Neural cell (in vitro differentiated cells): ENCODE data around the gene SP3. TPM values are rescaled to one million over a fixed set of nuclear protein-coding genes. Genes with fewer than 3 reads are reported as not detected.

Source experiments
- H2AFZ ChIP-seq: fragments of 200-600, 300-800 bp; sonication (generic), shearing (Covaris generic); 2 replicates; pipeline ENCODE4 v1.6.0; 2014; ENCODE audit warnings: low read depth, mild to moderate bottlenecking, antibody characterized with exemption, low read length, moderate library complexity
- H3F3A ChIP-seq: fragments of 200-600 bp; shearing (Covaris generic); 2 replicates; pipeline ENCODE4 v1.6.1; 2016; ENCODE audit warnings: mild to moderate bottlenecking, moderate library complexity, mixed read lengths, antibody characterized with exemption, low read length; ENCODE audit not compliant: insufficient read depth, poor library complexity, severe bottlenecking
- H3K27ac ChIP-seq: fragments of 200-600, 300-800 bp; sonication (generic), shearing (Covaris generic); 2 replicates; pipeline ENCODE4 v1.5.1; 2014; ENCODE audit warnings: mild to moderate bottlenecking, low read length, moderate library complexity
- H3K27me3 ChIP-seq: fragments of 300-800, 200-600 bp; sonication (generic), shearing (Covaris generic); 2 replicates; pipeline ENCODE4 v1.6.0; 2014; ENCODE audit warnings: mild to moderate bottlenecking, low read depth, low read length, moderate library complexity; ENCODE audit not compliant: insufficient read depth
- H3K36me3 ChIP-seq: fragments of 300-800, 200-600 bp; sonication (generic), shearing (Covaris generic); 2 replicates; pipeline ENCODE4 v1.5.1; 2014; ENCODE audit warnings: mild to moderate bottlenecking, antibody characterized with exemption, low read length, moderate library complexity; ENCODE audit not compliant: insufficient read depth
- H3K4me2 ChIP-seq: fragments of 300-800, 200-600 bp; sonication (generic), shearing (Covaris generic); 2 replicates; pipeline ENCODE4 v1.6.0; 2014; ENCODE audit warnings: mild to moderate bottlenecking, low read length
- H3K4me3 ChIP-seq: fragments of 300-800, 200-600 bp; sonication (generic), shearing (Covaris generic); 2 replicates; pipeline ENCODE4 v1.5.1; 2014; ENCODE audit warnings: mild to moderate bottlenecking, low read length, moderate library complexity
- H3K79me2 ChIP-seq: fragments of 200-600 bp; shearing (Covaris generic); replicated peaks from 2 replicates; pipeline ENCODE4 v1.6.0; 2014; ENCODE audit warnings: mild to moderate bottlenecking, low read length, moderate library complexity; ENCODE audit not compliant: insufficient read depth
- H3K9ac ChIP-seq: fragments of 300-800, 200-600 bp; sonication (generic), shearing (Covaris generic); 2 replicates; pipeline ENCODE4 v1.6.1; 2016; ENCODE audit warnings: mild to moderate bottlenecking, low read length, mixed read lengths
- H3K9me2 ChIP-seq: fragments of 200-600 bp; shearing (Covaris generic); 2 replicates; pipeline ENCODE4 v1.6.1; 2016; ENCODE audit warnings: mild to moderate bottlenecking, low read length, mixed read lengths; ENCODE audit not compliant: insufficient read depth
- H3K9me3 ChIP-seq: fragments of 200-600, 300-800 bp; sonication (generic), shearing (Covaris generic); 2 replicates; pipeline ENCODE4 v1.6.1; 2016; ENCODE audit warnings: mild to moderate bottlenecking, mixed run types, low read length, moderate library complexity, mixed read lengths
- H4K20me1 ChIP-seq: fragments of 200-600 bp; shearing (Covaris generic); 2 replicates; pipeline ENCODE4 v1.6.1; 2016; ENCODE audit warnings: mild to moderate bottlenecking, mixed run types; ENCODE audit not compliant: insufficient read depth
- EP300 ChIP-seq: fragments of 450-650 bp; conservative IDR thresholded peaks from 2 replicates; pipeline ENCODE4 v1.6.1; 2014; ENCODE audit warnings: antibody characterized with exemption, mild to moderate bottlenecking, moderate library complexity; ENCODE audit not compliant: poor library complexity, severe bottlenecking
- EZH2 ChIP-seq: fragments of 200-600, 300-800 bp; shearing (Covaris generic), sonication (generic); IDR thresholded peaks from 2 replicates; pipeline ENCODE4 v1.6.1; 2014; ENCODE audit warnings: antibody characterized with exemption, low read length, borderline replicate concordance, mild to moderate bottlenecking; ENCODE audit not compliant: insufficient read depth, poor library complexity, severe bottlenecking
- MXI1 ChIP-seq: fragments of 450-650 bp; conservative IDR thresholded peaks from 2 replicates; pipeline ENCODE4 v1.6.1; 2014; ENCODE audit warnings: antibody characterized with exemption, mild to moderate bottlenecking; ENCODE audit not compliant: poor library complexity, severe bottlenecking
- POLR2AphosphoS5 ChIP-seq: IDR thresholded peaks from 2 replicates; pipeline ENCODE4 v1.6.1; 2012
- RAD21 ChIP-seq: fragments of 450-650 bp; conservative IDR thresholded peaks from 2 replicates; pipeline ENCODE4 v1.6.1; 2014; ENCODE audit warnings: antibody characterized with exemption, mild to moderate bottlenecking, moderate library complexity
- SMC3 ChIP-seq: fragments of 450-650 bp; conservative IDR thresholded peaks from 2 replicates; pipeline ENCODE4 v1.6.1; 2014; ENCODE audit warnings: antibody characterized with exemption, mild to moderate bottlenecking, moderate library complexity; ENCODE audit not compliant: poor library complexity
- TAF1 ChIP-seq: IDR thresholded peaks from 2 replicates; pipeline ENCODE4 v1.6.1; 2012; ENCODE audit warnings: low read depth
- polyA plus RNA-seq: library from polyadenylated mRNA; depleted of rRNA; stranded (reverse); fragments of >200 nt; gene quantifications from 2 replicates; pipeline ENCODE4 v1.2.3, GENCODE V29; 2014
- TF ChIP-seq, protein P1 (sequence below): fragments of 450-650 bp; IDR thresholded peaks from 2 replicates; pipeline ENCODE4 v1.5.1; 2014; ENCODE audit warnings: antibody characterized with exemption, mild to moderate bottlenecking, moderate library complexity; ENCODE audit not compliant: poor library complexity, severe bottlenecking
- TF ChIP-seq, protein P2 (sequence below): IDR thresholded peaks from 2 replicates; pipeline ENCODE4 v1.6.1; 2012; ENCODE audit warnings: borderline replicate concordance

Gene SP3
- polyA plus RNA-seq, 1 donor from 2014 or later: 57.8 TPM

DNA sequence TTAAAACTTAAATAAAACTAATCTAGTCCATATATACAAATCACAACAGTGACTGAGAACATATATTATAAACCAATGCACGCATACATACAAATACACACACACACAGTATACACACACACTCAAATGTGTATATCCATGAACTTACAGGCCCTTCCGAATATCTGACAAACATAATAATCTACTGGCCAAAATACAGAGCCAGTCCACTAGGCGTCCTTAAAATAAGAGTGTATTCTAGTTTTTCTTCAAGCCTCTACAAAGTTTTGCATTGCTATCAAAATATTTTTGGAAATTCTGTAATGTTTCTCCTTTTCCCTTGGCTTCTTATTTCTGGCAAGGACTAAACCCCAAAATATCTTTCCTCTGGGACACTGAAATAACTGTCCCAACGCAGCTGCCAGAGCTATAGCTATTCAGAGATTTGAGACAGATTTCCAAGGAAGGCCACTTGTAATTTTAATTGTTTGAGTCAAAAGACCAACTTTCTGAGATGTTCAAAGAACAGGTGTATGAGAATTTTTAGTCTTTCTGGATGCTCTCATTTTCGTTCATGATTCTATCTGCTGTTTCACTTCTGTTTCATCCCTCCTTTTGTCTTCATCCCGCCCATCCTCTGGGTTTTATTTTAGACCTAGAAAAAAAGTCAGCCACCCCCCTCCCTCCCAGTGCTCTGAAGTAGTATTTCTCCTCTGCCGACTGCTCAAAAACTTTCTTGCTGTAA, 24.1 kb upstream of the SP3 start:
- no peaks in the 10 kb centered on the region for H3K36me3 ChIP-seq
- H3K27ac ChIP-seq: no peak overlapping the region
- TF ChIP-seq EZH2 (no peak), MXI1 (no peak), TAF1 (no peak), EP300 (no peak), POLR2AphosphoS5 (no peak), SMC3 (no peak), RAD21 (no peak)
- TF ChIP-seq, protein P1, sequence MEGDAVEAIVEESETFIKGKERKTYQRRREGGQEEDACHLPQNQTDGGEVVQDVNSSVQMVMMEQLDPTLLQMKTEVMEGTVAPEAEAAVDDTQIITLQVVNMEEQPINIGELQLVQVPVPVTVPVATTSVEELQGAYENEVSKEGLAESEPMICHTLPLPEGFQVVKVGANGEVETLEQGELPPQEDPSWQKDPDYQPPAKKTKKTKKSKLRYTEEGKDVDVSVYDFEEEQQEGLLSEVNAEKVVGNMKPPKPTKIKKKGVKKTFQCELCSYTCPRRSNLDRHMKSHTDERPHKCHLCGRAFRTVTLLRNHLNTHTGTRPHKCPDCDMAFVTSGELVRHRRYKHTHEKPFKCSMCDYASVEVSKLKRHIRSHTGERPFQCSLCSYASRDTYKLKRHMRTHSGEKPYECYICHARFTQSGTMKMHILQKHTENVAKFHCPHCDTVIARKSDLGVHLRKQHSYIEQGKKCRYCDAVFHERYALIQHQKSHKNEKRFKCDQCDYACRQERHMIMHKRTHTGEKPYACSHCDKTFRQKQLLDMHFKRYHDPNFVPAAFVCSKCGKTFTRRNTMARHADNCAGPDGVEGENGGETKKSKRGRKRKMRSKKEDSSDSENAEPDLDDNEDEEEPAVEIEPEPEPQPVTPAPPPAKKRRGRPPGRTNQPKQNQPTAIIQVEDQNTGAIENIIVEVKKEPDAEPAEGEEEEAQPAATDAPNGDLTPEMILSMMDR: no peak
- TF ChIP-seq, protein P2, sequence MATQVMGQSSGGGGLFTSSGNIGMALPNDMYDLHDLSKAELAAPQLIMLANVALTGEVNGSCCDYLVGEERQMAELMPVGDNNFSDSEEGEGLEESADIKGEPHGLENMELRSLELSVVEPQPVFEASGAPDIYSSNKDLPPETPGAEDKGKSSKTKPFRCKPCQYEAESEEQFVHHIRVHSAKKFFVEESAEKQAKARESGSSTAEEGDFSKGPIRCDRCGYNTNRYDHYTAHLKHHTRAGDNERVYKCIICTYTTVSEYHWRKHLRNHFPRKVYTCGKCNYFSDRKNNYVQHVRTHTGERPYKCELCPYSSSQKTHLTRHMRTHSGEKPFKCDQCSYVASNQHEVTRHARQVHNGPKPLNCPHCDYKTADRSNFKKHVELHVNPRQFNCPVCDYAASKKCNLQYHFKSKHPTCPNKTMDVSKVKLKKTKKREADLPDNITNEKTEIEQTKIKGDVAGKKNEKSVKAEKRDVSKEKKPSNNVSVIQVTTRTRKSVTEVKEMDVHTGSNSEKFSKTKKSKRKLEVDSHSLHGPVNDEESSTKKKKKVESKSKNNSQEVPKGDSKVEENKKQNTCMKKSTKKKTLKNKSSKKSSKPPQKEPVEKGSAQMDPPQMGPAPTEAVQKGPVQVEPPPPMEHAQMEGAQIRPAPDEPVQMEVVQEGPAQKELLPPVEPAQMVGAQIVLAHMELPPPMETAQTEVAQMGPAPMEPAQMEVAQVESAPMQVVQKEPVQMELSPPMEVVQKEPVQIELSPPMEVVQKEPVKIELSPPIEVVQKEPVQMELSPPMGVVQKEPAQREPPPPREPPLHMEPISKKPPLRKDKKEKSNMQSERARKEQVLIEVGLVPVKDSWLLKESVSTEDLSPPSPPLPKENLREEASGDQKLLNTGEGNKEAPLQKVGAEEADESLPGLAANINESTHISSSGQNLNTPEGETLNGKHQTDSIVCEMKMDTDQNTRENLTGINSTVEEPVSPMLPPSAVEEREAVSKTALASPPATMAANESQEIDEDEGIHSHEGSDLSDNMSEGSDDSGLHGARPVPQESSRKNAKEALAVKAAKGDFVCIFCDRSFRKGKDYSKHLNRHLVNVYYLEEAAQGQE: no peak
- H3K9ac ChIP-seq: no peak overlapping the region
- H3K4me2 ChIP-seq: no peak overlapping the region
- no peaks in the 10 kb centered on the region for H3F3A ChIP-seq
- H3K79me2 ChIP-seq: no peaks in the 10 kb centered on the region
- H3K9me2 ChIP-seq: no peaks in the 10 kb centered on the region
- H2AFZ ChIP-seq: no peak overlapping the region
- no peaks in the 10 kb centered on the region for H3K9me3 ChIP-seq
- no peaks in the 10 kb centered on the region for H4K20me1 ChIP-seq
- H3K27me3 ChIP-seq: no peaks in the 10 kb centered on the region
- no peak overlapping the region for H3K4me3 ChIP-seq

DNA sequence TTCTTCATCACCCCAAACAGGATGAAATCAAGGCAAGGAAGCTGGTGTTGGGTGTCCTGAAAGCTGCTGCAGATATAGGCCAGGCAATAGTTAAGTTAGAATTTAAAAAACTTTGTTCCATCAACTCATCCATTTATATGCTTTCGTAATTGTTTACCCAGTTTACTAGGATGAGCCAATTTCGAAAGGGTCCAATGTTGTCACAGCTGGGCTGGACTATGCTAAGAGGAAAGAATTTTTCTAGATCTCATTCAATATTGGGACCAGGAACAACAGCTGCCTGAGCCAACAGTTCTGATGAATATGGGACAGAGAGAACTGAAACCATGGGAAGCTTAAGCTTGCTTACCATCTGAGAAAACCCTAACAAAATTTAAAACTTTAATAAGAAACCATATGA, 21.6 kb upstream of the SP3 start:
- H3K27me3 ChIP-seq: no peaks in the 10 kb centered on the region
- no peak overlapping the region for H3K4me2 ChIP-seq
- H2AFZ ChIP-seq: no peak overlapping the region
- H3K36me3 ChIP-seq: no peaks in the 10 kb centered on the region
- TF ChIP-seq POLR2AphosphoS5 (no peak), SMC3 (no peak), RAD21 (no peak)
- TF ChIP-seq, protein P1: no peak
- no peak overlapping the region for H3K27ac ChIP-seq
- no peaks in the 10 kb centered on the region for H4K20me1 ChIP-seq
- no peaks in the 10 kb centered on the region for H3K9me2 ChIP-seq
- no peaks in the 10 kb centered on the region for H3K79me2 ChIP-seq
- H3F3A ChIP-seq: no peaks in the 10 kb centered on the region
- H3K4me3 ChIP-seq: no peak overlapping the region
- no peaks in the 10 kb centered on the region for H3K9me3 ChIP-seq
- H3K9ac ChIP-seq: no peak overlapping the region
